ENCODE results near the gene GPC6. TPM values are rescaled to one million over a fixed set of nuclear protein-coding genes. Genes with fewer than 3 reads are reported as not detected.

Gene GPC6
- total RNA-seq, 1 donor from 2014 or later, result 13.8 TPM

DNA sequence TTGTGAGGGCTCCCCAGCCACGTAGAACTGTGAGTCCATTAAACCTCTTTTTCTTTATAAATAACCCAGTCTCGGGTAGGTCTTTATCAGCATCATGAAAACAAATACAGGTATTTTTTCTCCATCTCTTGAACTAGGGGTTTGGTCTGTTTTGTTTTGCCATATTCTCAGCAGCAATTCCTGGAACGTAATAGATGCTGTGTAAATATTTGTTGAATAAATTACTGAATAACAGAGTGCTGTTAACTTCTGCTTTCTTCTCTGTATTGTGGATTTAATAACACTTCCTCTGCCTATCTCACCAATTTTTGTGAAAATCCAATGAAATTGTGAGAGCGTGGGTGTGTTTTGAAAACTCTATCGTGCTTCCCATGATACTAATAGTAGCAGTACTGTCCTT, 823.4 kb downstream of the GPC6 start:
- intact Hi-C loops (cut with DNase I), result no loop called here
- Histone ChIP-seq H3K4me1 (no peaks in the 10 kb centered on the region), H3K27ac (no peak overlapping the region), H3K4me3 (no peak overlapping the region), H3K27me3 (no peaks in the 10 kb centered on the region), H3K36me3 (no peaks in the 10 kb centered on the region), H3K9me3 (no peaks in the 10 kb centered on the region)
- DNase-seq (ENCODE audit: extremely low spot score in 2 of 2), result no peak
- TF ChIP-seq, protein P1, sequence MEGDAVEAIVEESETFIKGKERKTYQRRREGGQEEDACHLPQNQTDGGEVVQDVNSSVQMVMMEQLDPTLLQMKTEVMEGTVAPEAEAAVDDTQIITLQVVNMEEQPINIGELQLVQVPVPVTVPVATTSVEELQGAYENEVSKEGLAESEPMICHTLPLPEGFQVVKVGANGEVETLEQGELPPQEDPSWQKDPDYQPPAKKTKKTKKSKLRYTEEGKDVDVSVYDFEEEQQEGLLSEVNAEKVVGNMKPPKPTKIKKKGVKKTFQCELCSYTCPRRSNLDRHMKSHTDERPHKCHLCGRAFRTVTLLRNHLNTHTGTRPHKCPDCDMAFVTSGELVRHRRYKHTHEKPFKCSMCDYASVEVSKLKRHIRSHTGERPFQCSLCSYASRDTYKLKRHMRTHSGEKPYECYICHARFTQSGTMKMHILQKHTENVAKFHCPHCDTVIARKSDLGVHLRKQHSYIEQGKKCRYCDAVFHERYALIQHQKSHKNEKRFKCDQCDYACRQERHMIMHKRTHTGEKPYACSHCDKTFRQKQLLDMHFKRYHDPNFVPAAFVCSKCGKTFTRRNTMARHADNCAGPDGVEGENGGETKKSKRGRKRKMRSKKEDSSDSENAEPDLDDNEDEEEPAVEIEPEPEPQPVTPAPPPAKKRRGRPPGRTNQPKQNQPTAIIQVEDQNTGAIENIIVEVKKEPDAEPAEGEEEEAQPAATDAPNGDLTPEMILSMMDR (IDR thresholded peaks at IDR 0.05), result no peak
- no peak for TF ChIP-seq POLR2A (IDR thresholded peaks at IDR 0.05)
- TF ChIP-seq POLR2AphosphoS5 (IDR thresholded peaks at IDR 0.05; ENCODE audit: insufficient read depth in 1 of 2, low read depth in 1 of 2), result no peak

DNA sequence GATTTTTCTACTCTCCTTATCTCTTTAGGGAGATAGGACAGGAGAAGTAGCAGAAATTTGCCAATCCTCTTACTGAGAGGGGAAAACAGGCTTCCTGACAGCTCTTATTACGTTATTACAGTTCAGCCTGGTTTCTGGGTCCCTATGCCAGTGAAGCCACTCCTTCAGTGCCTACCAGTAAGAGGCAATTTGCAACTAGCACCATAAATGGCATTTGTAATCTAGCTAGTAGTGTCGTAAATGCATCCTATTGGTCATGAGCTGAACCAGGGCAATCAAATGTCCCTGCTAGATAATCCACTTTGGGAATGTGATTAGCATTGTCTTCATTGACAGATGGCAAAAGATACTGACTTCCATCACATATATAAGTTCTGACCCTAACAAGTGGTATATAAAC, 824.1 kb downstream of the GPC6 start:
- Histone ChIP-seq H3K27ac (no peak overlapping the region), H3K4me1 (no peaks in the 10 kb centered on the region), H3K36me3 (no peaks in the 10 kb centered on the region), H3K9me3 (no peaks in the 10 kb centered on the region), H3K27me3 (no peaks in the 10 kb centered on the region), H3K4me3 (no peak overlapping the region)
- no peak for DNase-seq (ENCODE audit: extremely low spot score in 2 of 2)
- TF ChIP-seq POLR2AphosphoS5 (IDR thresholded peaks at IDR 0.05; ENCODE audit: insufficient read depth in 1 of 2, low read depth in 1 of 2) (no peak), POLR2A (IDR thresholded peaks at IDR 0.05) (no peak)
- TF ChIP-seq, protein P1 (IDR thresholded peaks at IDR 0.05), result no peak
- intact Hi-C loops (cut with DNase I), result no loop called here

DNA sequence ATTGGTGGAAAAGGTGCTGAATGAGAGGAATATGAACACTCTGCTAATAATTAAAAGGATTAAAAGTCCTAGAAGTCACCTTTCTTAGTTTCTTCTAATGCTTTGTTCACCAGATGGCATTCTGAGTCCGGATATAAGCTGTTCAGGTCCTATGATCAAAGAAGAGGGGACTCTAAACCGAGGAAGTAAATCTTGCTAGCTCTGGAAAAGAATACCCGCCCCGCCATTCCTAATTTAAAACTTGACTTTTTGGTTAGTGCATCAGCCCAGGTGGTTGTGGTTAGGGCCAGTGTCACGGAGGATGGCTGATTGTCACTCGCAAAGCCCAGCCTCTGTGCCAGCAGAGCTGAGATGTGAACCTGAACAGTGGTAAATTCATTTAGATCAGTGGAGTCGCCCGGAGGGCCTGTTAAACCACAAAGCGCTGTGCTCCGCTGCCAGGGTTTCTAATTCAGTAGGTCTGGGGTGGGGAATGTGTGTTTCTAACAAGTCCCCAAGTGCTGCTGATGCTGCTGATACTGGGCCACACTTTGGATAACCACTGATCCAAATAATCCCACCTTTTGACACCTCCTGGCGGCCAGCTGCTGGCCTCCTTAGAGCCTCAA, 827.5 kb downstream of the GPC6 start:
- no peak overlapping the region for H3K27ac ChIP-seq
- no peak for DNase-seq (ENCODE audit: extremely low spot score in 2 of 2)
- TF ChIP-seq POLR2AphosphoS5 (IDR thresholded peaks at IDR 0.05; ENCODE audit: insufficient read depth in 1 of 2, low read depth in 1 of 2), result no peak
- TF ChIP-seq, protein P1 (IDR thresholded peaks at IDR 0.05), result no peak
- no peak for TF ChIP-seq POLR2A (IDR thresholded peaks at IDR 0.05)
- no peaks in the 10 kb centered on the region for H3K36me3 ChIP-seq
- H3K4me1 ChIP-seq, result no peaks in the 10 kb centered on the region
- H3K9me3 ChIP-seq, result no peaks in the 10 kb centered on the region
- intact Hi-C loops (cut with DNase I), result no loop called here
- H3K27me3 ChIP-seq, result no peaks in the 10 kb centered on the region
- H3K4me3 ChIP-seq, result no peak overlapping the region

DNA sequence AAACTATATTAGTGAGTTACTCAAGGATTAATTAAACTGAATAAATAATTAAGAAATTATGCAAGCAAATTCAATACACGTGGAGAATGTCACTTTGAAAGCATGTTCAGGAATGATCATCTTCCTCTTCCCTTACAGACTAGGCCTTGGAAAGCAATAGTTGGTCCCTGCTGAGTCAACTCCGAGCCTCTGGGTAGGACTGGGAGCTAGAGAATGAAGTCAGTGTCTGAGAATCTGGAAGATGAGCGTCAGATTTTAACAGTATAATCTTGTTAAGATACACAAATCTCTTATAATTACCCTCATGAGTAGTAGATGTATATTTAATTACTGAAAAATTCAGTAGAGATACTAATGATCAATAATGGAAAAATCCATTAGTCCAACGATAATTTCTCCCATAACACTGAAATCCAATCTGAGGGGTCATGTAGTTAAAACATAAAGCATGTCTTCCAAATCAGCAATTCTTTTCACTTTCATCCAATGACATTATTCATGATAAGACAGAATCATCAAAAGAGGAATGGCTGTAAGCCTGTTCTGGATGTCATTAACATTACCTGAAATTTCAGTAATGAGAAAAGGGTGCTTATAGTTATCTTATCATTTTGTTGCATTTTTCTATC, 829.9 kb downstream of the GPC6 start:
- TF ChIP-seq POLR2A (IDR thresholded peaks at IDR 0.05) (no peak), POLR2AphosphoS5 (IDR thresholded peaks at IDR 0.05; ENCODE audit: insufficient read depth in 1 of 2, low read depth in 1 of 2) (no peak)
- TF ChIP-seq, protein P1 (IDR thresholded peaks at IDR 0.05), result no peak
- H3K4me1 ChIP-seq, result peaks cover 6% of the 10 kb centered on the region
- no peaks in the 10 kb centered on the region for H3K36me3 ChIP-seq
- H3K4me3 ChIP-seq, result no peak overlapping the region
- no peak overlapping the region for H3K27ac ChIP-seq
- DNase-seq (ENCODE audit: extremely low spot score in 2 of 2), result no peak
- H3K9me3 ChIP-seq, result no peaks in the 10 kb centered on the region
- H3K27me3 ChIP-seq, result no peaks in the 10 kb centered on the region
- intact Hi-C loops (cut with DNase I), result no loop called here

DNA sequence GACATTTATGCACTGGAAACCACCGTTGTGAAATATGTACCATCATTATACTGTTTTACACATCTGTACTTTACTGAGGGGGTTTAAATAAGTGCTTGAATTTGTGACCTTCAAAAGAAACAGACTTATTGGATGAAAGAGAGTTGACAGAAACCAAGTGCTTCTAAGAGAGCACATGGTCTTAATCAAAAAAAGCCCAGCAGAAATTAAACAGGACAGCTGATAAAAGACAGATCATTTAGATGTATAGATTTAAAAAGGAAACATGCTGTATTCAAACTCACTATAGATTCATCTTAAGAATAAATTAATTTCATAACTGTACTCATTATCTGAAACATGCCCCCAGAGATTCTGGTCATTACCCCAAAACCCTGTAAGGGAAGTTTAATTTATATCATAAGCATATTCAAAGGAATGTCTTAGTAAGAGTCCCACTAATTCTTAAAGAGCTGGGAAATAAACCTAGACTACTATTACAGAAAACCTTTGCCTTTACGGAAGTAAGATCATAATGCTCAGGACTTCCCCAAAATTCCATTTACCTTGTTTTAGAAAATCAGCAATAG, 831.1 kb downstream of the GPC6 start:
- DNase-seq (ENCODE audit: extremely low spot score in 2 of 2), result no peak
- peaks cover 9% of the 10 kb centered on the region for H3K4me1 ChIP-seq
- H3K36me3 ChIP-seq, result no peaks in the 10 kb centered on the region
- no peak overlapping the region for H3K27ac ChIP-seq
- H3K27me3 ChIP-seq, result no peaks in the 10 kb centered on the region
- H3K9me3 ChIP-seq, result no peaks in the 10 kb centered on the region
- TF ChIP-seq POLR2AphosphoS5 (IDR thresholded peaks at IDR 0.05; ENCODE audit: insufficient read depth in 1 of 2, low read depth in 1 of 2) (no peak), POLR2A (IDR thresholded peaks at IDR 0.05) (no peak)
- TF ChIP-seq, protein P1 (IDR thresholded peaks at IDR 0.05), result no peak
- intact Hi-C loops (cut with DNase I), result no loop called here
- no peak overlapping the region for H3K4me3 ChIP-seq

Measured in vagina (tissue), 2 donors.